Measurements from ENCODE around the gene EDIL3. TPM values are rescaled to one million over a fixed set of nuclear protein-coding genes. Genes with fewer than 3 reads are reported as not detected.
A peak's percentile ranks its signal among the peaks of the same experiment; 100 is the strongest.

EDIL3 gene
- total and polyA plus RNA-seq, 2 donors (not counting 3 experiments of a cell fraction or from before 2014, with no cell fraction given): 9.1 to 28.8 TPM

GRCh38 chr5:84383296-84383815, 1.3 kb downstream of the EDIL3 start:
- no peak for TF ChIP-seq EZH2 (IDR thresholded peaks at IDR 0.05; ENCODE audit: borderline replicate concordance, low read depth, low read length, severe bottlenecking)
- TF ChIP-seq CTCF (IDR thresholded peaks at IDR 0.05; ENCODE audit: extremely low read depth in 1 of 2, insufficient read depth in 1 of 2, low read depth in 1 of 2, low read length in 2 of 2): no peak
- no peak for TF ChIP-seq MAX (IDR thresholded peaks at IDR 0.05; ENCODE audit: insufficient read depth, insufficient read length)
- TF ChIP-seq MYC (IDR thresholded peaks at IDR 0.05; ENCODE audit: low read depth, low read length): no peak
- no peak for TF ChIP-seq FOS (IDR thresholded peaks at IDR 0.05; ENCODE audit: borderline replicate concordance, insufficient read depth, low read length)
- no peak for TF ChIP-seq POLR2A (IDR thresholded peaks at IDR 0.05; ENCODE audit: low read depth, low read length)
- no peak for TF ChIP-seq POLR2AphosphoS5 (IDR thresholded peaks at IDR 0.05; ENCODE audit: insufficient read depth, low read depth, low read length)
- no peak for TF ChIP-seq GATA2 (IDR thresholded peaks at IDR 0.05; ENCODE audit: insufficient read depth, insufficient read length, low read depth, low read length)
- TF ChIP-seq JUN (IDR thresholded peaks at IDR 0.05; ENCODE audit: borderline replicate concordance, insufficient read depth, insufficient read length, low read depth): no peak
- intact Hi-C loops (cut with micrococcal nuclease): loop anchor here (5.0 kb wide), 2 partner anchors 356 to 606 kb away; no protein-coding TSS in a partner anchor
- no peak overlapping the region for H3K27ac ChIP-seq (ENCODE audit: insufficient read depth, low read depth, low read length)
- no peaks in the 10 kb centered on the region for H3K27me3 ChIP-seq (ENCODE audit: control insufficient read depth in 2 of 2, insufficient read depth in 2 of 2, low read length in 2 of 2)
- H4K20me1 ChIP-seq (replicated peaks; ENCODE audit: control insufficient read depth, extremely low read depth, insufficient read depth, low read length): no peaks in the 10 kb centered on the region
- ChIA-PET CTCF (interaction anchor here (0.8 to 2.5 kb wide), 8 partner anchors 11 to 671 kb away, joined by 3 to 15 read pairs (median 4); no protein-coding TSS in a partner anchor), POLR2A (no interaction called here)
- peak overlapping the region; percentile 96 for H2AFZ ChIP-seq (ENCODE audit: low read depth, low read length)
- peak overlapping the region; percentile 72 for H3K4me2 ChIP-seq (ENCODE audit: insufficient read depth, low read length)
- no peaks in the 10 kb centered on the region for H3K79me2 ChIP-seq (ENCODE audit: control insufficient read depth, insufficient read depth, low read length)
- no peaks in the 10 kb centered on the region for H3K36me3 ChIP-seq (ENCODE audit: control insufficient read depth in 2 of 2, extremely low read depth in 1 of 2, insufficient read depth in 2 of 2, low read length in 2 of 2)
- H3K9ac ChIP-seq (replicated peaks; ENCODE audit: extremely low read depth, insufficient read depth, low read length): peak overlapping the region; percentile 25
- no peaks in the 10 kb centered on the region for H3K9me1 ChIP-seq (replicated peaks; ENCODE audit: control insufficient read depth, extremely low read depth, insufficient read depth, low read length)
- DNase-seq (ENCODE audit: low read depth, low spot score) (no peak), FAIRE-seq (no peak)
- no TSS peak for BruUV-seq (replicated peaks)
- peaks cover 19% of the 10 kb centered on the region for H3K4me1 ChIP-seq (ENCODE audit: control insufficient read depth, extremely low read depth, insufficient read depth, low read length)
- H3K4me3 ChIP-seq (replicated peaks in 1 of 3; ENCODE audit: insufficient read depth in 1 of 3, low read depth in 1 of 3, low read length in 3 of 3): peak overlapping the region; percentile 40 to 65 (median 51)
- dilution Hi-C loops (cut with MboI; ENCODE audit: extremely low pct_ligation_motif_present, low sequenced_read_pairs): no loop called here
- H3K9me3 ChIP-seq (replicated peaks; ENCODE audit: control insufficient read depth, insufficient read depth, low read length): no peaks in the 10 kb centered on the region
